Measurements from ENCODE around the gene TMBIM1.

DNA sequence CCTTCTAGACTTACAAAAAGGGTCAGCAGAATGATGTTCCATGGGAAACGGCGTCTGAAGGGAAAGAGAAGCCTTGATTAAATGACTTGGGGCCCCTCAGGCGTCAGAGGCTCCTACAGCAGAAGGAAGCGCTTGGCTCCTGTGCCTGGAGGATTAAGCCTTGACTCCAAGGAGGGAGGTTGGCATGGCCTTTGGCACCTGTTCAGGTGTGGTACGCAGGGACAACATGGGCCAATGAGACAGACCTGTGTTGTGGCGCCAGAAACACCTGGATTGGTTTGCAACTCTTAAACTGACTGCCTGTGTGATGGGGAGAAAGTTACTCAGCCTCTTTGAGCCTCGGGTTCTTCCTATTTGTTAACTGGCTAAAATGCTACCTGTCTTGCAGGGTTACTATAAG is 14.4 kb downstream of the TMBIM1 start:
- TF ChIP-seq POLR2A (IDR thresholded peaks at IDR 0.05; ENCODE audit: low read depth, low read length): no peak
- TF ChIP-seq, protein P1, sequence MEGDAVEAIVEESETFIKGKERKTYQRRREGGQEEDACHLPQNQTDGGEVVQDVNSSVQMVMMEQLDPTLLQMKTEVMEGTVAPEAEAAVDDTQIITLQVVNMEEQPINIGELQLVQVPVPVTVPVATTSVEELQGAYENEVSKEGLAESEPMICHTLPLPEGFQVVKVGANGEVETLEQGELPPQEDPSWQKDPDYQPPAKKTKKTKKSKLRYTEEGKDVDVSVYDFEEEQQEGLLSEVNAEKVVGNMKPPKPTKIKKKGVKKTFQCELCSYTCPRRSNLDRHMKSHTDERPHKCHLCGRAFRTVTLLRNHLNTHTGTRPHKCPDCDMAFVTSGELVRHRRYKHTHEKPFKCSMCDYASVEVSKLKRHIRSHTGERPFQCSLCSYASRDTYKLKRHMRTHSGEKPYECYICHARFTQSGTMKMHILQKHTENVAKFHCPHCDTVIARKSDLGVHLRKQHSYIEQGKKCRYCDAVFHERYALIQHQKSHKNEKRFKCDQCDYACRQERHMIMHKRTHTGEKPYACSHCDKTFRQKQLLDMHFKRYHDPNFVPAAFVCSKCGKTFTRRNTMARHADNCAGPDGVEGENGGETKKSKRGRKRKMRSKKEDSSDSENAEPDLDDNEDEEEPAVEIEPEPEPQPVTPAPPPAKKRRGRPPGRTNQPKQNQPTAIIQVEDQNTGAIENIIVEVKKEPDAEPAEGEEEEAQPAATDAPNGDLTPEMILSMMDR (IDR thresholded peaks at IDR 0.05; ENCODE audit: extremely low read depth in 1 of 2, insufficient read depth in 1 of 2, low read depth in 1 of 2, low read length in 2 of 2): no peak
- TF ChIP-seq JUN (IDR thresholded peaks at IDR 0.05; ENCODE audit: borderline replicate concordance, insufficient read depth, insufficient read length, low read depth): no peak
- TF ChIP-seq EZH2 (IDR thresholded peaks at IDR 0.05; ENCODE audit: borderline replicate concordance, low read depth, low read length, severe bottlenecking): no peak
- no peak for TF ChIP-seq FOS (IDR thresholded peaks at IDR 0.05; ENCODE audit: borderline replicate concordance, insufficient read depth, low read length)
